NT2/D1 (cell line): Measurements from ENCODE around the gene EIF3I.

Experiments used
- SUZ12 ChIP-seq: IDR thresholded peaks from 2 replicates; pipeline ENCODE4 v1.6.1; 2011; ENCODE audit not compliant: insufficient read length, insufficient read depth; ENCODE audit errors: extremely low read depth
- YY1 ChIP-seq: IDR thresholded peaks from 2 replicates; pipeline ENCODE4 v1.6.1; 2011; ENCODE audit not compliant: insufficient read length, insufficient read depth
- ZNF274 ChIP-seq: IDR thresholded peaks from 2 replicates; pipeline ENCODE4 v1.6.1; 2011; ENCODE audit warnings: mild to moderate bottlenecking, low read depth, low read length

DNA sequence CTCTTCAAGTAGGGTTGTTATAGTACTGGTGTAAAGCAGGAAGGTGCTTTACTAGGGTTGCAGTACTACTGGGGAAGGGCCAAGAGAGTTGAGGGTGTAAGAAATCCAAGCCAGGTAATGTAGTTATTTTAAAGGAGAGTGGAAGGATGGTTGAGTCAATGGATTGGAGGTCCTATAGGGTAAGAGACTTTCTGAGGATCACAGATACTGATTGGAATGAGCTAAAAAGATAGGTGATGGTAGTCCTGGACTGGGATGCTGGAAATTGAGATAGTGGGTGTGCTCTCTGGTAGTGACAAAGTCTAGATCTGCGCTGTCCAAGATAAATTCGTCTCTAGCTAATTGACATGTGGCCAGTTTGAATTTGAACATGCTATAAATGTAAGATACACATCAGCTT lies 35.7 kb upstream of the EIF3I start:
- TF ChIP-seq YY1, result no peak
- no peak for TF ChIP-seq SUZ12
- TF ChIP-seq ZNF274, result no peak
